Stimulated activated CD8-positive, alpha-beta memory T cell treated with anti-CD3 and anti-CD28 coated beads, Interleukin-12 subunit alpha, Interleukin-12 subunit beta, amount 100 ng/mL, for 4 hours (primary cell): ENCODE results near the gene PRKCD.
A peak's percentile ranks its signal among the peaks of the same experiment; 100 is the strongest.

ENCODE experiments used
- DNase-seq: peaks from one replicate; pipeline ENCODE4 v3.0.0-alpha.2; 2020; ENCODE audit warnings: low read depth

The PRKCD gene

DNA sequence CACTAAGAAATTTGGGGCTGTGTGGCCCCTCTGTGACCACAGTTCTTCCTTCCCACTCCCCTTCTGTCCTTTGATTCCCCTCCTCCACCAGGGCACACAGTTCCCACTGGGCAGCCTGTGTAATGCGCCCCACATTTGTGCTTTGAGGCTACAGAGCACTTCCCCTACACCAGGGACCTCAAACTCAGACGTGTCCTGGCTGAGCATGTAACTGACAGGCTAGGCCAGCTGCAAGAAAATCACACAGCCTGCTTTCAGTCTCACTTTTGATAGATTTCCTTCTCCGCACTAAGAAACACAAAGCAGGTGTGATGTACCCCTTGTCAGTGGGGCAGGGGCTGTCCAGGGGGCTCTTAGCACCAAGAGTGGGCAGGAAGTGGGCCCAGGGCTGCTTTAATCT, 29.6 kb downstream of the PRKCD start:
- DNase-seq, result no peak

DNA sequence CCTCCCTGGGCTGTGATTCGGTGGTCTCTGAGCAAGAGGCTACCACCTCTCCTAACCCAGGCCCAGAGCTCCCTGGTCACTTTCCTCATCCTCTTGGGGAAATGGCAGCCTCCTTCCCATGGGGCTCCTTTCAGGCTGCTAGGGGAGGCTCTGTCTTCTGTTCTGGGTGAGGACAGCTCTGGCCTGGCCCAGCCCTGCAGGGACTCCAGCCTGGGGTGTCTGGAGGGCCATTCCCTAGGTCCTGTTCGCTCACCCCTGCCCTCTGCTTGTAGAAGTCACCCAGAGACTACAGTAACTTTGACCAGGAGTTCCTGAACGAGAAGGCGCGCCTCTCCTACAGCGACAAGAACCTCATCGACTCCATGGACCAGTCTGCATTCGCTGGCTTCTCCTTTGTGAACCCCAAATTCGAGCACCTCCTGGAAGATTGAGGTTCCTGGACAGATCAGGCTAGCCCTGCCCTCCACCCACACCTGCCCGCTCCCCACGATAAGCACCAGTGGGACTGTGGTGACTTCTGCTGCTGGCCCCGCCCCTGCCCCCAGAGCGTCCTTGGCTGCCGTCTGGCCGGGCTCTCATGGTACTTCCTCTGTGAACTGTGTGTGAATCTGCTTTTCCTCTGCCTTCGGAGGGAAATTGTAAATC, 30.9 kb downstream of the PRKCD start:
- no peak for DNase-seq

DNA sequence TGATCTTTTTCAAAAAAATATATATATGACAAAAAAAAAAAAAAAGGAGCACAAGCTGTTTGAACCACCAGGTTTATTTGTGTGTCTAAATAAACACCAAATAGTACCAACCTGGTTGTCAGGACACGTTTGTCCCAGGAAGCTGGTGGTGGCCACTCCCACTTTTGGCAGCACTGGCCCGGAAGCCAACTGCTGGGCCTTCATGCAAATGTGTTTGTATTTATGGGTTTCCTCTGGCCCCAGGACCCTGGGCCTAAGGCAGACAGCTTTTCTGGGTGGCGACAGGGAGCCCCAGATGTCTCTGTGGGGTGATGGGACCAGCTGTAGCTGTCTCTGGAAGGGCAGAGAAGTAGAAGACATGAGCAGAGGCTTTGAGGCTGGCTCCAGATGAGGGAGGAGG, 31.6 kb downstream of the PRKCD start:
- no peak for DNase-seq

DNA sequence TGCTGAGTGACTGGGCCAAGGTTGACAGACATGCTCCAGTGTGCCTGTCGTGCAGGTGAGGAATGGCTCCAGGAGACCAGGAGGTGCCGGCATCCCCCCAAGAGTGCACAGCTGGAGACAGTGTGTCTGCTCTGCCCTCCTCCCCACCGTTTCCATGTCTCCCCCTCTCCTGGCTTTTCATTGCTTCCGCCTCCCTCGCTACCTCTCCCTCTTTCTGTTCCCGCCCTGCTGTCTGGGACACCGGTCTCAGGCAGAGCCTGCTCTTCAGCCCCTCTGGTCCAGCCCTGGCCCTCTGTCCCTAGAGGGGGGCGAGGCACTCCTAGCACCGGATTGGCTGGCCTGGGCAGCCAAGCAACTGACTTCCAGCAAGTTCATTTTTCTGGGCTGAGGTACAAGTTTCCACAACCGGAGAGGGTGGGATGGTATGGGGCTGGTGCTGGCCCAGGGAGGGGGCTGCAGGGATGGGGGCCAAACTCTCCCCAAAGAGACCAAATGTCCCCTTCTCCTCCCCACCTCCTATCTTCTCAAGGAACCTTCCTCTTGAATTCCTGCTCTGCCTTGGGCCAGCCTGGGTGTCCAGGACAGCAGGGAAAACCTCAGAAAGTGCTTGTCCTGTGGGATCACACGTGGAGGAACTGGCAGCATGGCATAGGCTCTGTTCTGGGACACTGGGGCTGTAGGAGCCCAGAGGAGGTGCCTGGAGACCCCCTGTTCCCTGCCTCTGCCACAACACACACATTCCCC, 32.6 kb downstream of the PRKCD start:
- DNase-seq, result no peak

DNA sequence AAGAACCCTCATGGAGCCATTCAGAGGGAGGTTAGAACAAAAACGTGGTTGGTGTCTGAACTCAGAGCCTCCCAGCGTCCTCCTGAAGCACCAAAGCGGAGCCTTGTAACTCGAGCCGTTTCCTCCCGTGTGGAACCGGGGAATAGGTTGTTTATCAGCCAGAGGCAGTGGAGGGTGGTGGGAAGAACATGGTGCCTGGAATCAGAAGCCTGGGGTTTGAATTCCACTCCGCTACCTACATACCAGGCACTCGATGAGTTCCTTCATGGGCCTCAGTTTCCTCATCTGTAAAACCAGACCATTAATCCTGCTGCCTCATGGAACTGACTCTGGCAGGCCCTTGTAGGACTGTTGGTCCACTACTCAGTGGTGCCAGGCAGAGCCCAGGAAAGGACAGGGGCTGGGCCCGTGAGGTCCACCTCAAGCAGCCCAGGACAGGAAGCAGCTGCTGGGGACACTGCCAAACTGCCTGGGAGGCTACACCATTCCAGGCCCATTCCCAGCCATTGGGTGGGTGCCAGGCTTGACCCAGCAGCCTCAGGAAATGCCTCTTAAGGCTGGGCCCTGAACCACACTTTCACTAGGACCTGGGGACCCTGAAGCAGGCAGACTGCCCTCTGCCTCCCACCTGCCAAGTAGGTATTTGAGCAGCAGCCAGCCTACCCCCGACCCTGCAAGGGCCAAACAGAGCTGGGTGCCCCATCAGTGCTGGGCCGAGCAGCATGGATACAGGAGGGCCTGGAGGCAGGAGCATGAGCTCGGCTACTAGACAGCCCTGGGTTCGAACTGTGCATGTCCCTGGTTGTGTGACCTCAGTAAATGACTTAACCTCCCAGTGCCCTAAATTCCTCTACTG, 33.4 kb downstream of the PRKCD start:
- DNase-seq, result no peak

DNA sequence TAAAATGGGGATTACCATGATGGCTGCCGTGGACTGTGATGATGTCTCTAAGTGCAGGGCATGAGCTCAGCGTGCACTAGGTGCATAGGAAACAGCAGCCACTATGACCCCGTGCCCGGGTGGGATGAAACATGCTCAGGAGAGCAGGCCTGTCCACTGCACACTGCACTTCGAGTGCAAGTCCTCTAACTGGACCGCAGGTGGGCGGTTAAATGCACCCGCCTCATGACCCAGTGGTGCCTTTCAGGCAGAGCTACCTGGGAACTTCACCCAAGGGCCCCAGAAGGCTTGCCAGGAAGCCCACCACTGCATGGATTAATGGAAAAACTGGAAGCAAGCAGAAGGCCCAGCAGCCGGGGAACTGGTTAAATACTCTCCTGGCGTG, 34.0 kb downstream of the PRKCD start:
- DNase-seq, result no peak

DNA sequence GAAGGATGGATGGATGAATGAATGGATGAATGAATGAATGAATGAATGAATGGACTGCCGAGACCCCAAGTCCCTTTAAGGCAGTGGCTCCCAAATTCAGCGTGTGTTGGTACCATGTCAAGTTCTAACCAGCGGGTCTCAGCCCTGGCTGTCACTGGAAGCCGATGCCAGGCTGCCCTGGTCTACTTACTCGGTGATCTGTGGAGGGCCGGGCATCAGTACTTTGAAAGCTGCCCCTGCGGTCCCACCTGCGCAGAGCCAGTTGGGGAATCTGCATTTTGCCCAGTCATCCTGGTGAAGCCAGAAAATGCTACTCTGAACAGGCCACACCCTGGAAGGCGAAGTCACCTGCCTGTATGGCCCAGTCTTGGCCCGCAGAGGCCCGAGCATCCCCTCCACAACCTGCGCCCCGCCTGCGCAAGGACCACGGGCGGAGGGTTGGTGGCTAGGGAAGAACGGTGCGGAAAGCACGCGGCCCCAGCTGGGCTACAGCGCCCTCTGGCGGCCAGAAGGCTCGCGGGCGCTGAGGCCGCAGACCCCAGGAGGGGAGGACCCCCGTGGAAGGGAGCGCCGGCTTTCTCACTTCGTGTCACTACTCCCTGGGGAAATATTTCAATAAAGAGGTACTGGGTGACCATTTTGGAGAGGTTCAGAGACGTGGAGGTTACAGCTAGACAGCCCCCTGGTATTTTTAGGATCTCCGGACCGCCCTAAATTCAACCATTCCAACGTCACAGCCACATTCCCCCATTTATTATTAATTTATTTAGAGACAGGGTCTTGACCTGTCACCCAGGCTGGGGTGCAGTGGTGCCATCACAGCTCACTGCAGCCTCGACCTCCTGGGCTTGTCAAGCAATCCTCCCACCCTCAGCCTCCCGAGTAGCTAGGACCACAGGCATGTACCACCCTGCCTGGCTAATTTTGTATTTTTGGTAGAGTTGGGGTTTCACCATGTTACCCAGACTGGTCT, 34.9 kb downstream of the PRKCD start:
- peak; percentile 32 for DNase-seq

DNA sequence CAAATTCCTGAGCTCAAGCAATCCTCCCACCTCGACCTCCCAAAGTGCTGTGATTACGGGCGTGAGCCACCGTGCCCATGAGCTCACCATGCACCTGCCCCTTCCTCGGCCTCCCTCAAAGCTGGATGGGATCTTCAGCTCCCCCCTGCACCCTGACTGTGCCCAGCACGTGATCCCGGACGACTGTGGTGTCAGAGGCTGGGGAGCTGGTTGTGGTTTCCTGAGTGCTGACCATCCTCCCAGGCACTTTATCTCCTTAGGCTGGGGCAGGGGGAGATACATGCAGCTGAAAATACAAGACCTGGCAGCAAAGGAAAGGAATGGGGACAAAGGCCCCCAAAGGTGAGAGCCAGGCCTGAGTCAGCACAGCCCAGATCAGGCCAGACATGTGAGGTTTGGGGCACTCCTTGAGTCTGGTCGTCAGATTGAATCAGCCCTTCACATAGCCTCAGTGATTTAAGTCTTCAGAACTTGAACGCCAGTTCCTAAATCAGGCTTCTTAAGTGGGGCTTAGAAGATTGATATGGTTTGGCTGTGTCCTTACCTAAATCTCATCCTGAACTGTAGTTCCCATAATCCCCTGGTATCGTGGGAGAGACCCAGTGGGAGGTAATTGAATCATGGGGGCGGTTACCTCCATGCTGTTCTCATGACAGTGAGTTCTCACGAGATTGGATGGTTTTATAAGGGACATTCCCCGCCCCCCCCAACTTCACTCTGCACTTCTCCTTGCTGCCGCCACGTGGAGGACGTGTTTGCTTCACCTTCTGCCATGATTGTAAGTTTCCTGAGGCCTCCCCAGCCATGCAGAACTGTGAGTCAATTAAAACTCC, 35.8 kb downstream of the PRKCD start:
- DNase-seq, result no peak

DNA sequence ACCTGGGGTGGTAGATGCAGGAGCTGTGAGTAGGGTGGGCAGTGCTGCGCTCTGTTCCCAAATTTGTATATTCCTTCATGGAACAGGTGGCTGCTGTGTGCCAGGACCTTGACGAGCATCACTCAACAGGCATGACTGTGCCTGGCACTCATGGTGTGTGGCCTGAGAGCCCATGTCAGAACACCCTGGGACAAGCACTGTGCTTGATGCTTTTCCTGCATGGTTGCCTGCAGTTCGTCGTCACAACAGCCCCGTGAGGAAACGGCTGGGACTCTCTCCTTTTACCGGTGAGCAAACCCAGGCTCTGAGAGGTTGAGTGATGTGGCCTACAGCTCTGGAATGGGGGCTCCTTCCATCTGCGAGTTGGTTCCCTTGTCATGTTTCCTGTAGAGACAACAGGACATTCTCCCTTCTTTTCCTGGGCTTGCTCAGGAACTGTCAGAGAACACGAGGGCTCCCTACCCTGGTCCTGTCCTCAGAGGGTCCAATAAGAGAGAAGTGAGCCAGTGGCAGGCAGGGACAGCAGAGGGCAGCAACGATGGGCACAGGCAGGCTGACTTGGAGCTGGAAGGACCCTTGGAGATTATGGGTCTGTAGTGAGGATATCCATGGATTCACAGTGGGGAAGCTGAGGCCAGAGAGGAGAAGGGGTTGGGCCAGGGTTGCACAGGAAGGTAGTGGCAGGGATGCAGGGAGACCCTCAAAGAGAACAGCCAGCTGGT, 37.4 kb downstream of the PRKCD start:
- no peak for DNase-seq

DNA sequence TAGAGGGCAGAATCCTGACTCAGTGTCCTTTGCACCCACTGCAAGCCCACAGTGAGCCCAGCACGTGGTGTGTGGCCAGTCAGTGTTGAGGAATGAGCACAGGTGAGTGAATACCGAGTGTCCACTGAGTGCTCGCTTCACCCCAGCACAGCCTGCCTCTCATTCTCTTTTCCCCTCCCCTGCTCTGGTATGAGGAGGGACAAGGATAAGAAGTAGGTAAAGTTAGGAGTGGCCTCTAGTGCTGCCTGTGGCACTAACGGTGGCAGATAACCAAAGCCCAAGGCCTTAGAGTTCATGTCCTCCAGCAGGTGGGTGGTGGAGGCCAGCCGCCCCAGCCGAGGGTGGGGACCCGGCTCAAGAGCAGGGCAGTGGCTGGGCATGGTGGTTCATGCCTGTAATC, 38.0 kb downstream of the PRKCD start:
- no peak for DNase-seq

DNA sequence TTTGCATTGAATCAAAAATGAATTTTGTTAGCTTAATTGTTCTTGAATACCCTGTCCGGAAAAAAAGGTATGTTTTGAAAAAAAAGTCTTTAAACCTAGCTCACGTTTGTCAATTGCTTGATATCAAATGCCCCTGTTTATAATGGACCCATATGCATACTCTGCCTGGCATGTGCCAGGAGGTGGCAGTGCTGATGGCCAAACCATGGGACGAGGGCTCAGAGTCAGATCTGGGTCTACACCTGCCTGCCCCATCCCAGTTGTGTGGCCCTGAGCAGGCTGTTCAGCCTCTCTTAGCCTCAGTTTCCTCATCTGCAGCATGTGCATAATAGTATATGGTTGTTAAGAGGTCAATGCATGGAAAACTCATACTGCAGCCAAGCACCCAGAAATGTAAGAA, 38.8 kb downstream of the PRKCD start:
- no peak for DNase-seq

DNA sequence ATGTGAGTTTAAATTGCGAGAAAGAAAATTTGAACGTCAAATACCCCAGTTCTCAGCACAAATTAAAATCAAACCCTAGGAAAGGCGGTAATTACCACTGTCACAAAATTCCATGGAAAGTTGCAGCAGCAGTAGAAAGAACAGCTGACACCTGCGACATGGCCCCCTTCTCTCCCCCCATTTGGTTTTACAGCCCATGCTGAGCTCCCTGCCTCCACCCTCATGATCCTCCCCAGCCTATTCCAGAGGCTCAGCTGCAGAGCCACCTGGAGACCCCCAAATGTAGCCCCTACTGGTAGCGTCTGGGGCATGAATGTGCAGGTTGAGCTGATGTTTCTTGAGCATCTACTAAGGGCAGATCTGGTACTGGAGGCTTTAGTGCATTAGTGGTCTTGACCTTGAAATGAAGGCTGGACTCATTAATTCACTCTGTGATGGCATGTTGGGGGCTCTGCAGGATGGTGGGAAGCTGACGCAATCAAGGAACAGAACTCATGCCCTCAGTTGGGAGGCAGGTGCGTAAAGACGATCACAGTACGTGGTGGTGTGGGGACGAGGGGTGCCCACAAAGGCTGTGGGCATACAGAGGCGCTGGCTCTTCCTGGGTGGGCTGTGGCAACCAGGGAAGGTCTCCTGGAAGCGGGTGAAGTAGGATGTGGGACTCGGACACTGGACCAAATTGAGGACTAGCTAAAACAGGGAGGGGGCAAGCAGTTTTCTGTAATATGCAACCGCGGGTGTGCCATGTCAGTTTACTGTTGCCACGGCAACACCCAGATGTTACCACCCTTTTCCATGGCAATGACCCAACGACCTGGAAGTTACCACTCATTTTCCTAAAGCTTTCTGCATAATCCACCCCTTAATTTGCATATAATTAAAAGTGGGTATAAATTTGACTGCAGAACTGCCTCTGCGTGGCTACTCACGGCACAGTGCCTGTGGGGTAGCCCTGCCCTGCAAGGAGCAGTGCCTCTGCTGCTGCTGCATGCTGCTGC, 39.8 kb downstream of the PRKCD start:
- DNase-seq, result no peak

DNA sequence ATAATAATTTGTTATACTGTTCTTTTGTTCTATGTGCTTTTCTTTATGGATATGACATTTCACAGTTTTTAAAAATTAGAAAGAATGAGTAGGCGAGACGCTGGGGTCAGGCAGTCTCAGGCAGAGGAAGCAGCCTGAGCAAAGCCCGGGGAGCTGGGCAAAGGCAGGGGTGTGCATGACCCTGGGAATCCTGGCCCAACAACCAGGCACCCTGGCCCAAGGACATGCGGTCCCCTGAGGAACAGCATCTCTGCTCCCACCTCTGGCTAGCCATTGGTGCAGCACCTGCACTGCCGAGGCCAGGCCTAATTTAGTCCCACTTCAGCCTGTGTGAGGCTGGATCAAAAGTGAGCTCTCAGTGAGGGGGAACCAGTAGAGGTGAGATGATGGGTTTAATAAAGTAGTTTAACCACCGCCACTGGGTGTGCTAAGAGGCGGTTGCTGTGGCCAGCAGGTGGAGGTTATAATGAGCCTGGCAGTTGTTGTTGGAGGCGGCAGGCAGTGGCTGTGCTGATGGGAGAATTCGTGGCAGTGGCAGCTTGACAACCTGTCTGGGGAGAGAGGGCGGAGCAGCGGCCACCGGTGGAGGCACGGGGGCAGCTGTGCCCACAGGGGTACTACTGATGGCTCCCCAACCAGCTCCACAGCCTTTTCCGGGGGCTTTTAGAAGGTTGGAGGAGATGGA, 41.5 kb downstream of the PRKCD start:
- no peak for DNase-seq

DNA sequence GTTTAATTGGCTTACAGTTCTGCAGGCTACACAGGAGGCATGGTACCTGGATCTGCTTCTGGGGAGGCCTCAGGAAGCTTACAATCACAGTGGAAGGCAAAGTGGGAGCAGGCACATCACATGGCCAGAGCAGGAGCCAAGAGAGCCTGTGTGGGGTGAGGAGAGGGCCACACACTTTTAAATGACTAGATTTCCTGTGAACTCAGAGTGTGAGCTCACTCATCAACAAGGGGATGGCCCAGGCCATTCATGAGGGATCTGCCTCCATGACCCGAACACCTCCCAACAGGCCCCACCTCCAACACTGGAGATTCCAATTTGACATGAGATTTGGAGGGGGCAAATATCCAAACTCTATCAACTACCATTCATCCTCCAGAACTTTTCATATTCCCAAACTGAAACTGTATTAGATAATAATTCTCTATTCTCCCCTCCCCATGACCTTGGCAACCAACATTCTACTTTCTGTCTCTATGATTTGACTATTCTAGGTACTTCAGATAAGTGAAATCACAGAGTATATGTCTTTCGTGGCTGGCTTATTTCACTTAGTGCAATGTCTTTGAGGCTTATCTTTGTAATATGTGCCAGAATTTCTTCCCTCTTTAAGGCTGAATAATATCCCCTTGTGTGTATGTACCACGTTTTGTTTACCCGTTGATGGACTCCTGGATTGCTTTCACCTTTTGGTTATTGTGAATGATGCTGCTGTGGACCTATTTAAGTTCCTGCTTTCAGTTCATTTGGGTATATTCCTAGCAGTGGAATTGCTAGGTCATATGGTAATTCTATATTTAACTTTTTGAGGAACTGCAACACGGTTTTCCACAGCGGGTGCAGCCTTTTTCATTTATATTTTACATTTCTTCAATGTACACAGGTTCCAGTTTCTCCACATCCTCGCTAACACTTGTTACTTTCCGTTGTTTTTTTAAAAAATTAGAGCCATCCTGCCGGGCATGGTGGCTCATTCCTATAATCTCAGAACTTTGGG, 51.0 kb downstream of the PRKCD start:
- DNase-seq, result no peak

DNA sequence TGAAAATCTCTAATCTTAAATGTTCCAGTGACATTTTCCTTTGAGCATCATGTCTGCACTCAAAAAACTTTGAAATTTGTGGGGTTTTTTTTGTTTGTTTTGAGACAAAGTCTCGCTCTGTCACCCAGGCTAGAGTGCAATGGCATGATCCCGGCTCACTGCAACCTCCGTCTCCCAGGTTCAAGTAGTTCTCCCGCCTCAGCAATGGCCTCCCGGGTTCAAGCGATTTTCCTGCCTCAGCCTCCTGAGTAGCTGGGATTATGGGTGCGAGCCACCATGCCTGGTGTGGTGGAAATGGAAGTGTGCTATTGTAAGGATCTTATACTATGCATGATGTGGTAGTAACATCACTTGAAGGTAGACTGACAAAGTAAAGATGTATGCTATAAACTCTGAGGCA, 52.3 kb downstream of the PRKCD start:
- DNase-seq, result no peak

DNA sequence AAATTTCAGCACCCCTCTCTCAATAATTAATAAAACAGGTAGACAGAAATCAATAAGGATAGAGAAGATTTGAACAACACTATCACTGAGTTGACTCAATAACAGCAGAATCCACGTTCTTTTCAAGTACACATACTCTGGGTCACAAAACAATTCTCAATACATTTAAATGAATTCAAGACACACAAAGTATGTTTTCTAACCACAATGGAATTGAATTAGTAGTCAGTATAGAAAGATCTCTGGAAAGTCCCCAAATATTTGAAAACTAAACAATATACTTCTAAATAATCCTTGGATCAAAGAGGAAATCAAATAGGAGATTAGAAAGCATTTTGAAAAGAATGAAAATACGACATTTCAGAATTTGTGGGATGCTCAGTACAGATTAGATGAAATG, 54.8 kb downstream of the PRKCD start:
- no peak for DNase-seq

DNA sequence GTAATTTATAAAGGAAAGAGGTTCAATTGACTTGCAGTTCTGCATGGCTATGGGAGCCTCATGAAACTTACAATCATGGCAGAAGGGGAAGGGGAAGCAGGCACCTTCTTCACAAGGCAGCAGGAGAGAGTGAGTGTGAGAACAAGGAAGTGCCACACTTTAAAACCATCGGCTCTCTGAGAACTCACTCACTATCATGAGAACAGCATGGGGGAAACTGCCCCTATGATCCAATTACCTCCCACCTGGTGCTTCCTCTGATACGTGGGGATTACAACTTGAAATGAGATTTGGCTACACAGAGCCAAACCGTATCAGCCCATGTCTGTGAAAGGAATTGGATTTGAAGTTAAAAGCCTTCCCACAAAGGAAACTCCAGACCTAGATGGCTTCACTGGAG, 55.7 kb downstream of the PRKCD start:
- no peak for DNase-seq
